IPS-18c (cell line): ENCODE results near the gene BAIAP2.
"Not testable (repeated sequence)": the region's sequence is repeated elsewhere in the genome, so short reads cannot be mapped to it uniquely, and the experiment has no call there.

Experiments
- H3K4me3 ChIP-seq: 2 replicates; pipeline ENCODE4 v1.7.0; 2013; ENCODE audit warnings: low read depth, mild to moderate bottlenecking, low read length, moderate library complexity; ENCODE audit not compliant: insufficient read depth
- H3K9me3 ChIP-seq: one replicate; pipeline ENCODE4 v1.6.1; 2013; ENCODE audit warnings: mild to moderate bottlenecking, low read length, moderate library complexity; ENCODE audit not compliant: control insufficient read depth, insufficient read depth

Gene BAIAP2

DNA sequence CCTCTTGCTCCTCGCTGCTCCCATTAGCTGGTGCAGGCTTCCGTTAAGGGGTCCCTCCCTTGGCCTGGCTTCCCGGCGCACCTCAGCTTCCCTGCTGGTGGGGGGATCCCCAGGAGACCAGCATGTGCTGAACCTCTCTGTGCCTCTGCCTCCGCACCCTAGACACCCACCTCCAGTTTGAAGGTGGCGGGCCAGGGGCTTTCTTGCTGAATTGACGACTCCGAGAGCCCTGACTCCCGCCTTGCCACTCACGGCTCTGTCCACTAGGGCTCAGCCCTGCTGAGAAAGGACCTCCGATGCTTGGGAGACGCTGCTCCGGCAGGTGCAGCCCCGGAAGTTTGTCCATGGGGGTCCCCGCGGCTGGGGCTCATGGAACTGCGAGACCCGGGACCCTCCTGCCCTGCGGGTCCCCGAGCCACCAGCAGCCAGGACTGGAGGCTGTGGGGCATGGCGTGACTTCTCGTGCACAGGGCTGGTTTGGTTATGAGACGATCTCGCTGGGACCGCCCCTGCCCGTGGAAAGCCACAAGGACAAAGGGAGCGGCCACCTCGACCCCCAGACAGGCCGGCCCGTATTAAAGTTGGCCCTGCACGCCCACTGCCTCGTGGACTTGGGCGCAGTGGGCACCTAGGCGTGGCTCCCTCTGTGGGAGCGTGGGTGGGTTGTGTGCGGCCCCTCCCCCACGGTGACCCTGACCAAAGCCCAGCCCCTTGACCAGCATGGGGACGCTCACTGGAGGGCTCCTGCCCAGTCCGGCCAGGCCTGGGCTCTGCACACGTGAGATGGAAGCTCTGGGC is 35.2 kb upstream of the BAIAP2 start:
- no peaks in the 10 kb centered on the region for H3K9me3 ChIP-seq
- no peak overlapping the region for H3K4me3 ChIP-seq

DNA sequence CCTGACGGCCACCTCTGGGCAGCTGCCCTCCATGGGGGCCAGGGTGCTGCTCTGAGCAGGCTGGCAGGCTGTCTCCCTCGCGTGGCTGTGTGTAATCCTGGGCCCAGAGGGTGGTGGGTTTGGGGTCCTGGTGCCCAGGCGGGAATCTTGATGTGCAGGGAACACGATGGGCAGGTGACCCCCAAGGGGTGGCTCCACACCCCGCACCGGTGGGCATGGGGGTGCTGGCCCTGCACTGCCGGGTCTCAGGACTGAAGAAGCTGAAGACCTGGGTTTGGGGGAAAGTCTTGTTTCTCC is 34.7 kb upstream of the BAIAP2 start:
- Histone ChIP-seq H3K4me3 (no peak overlapping the region), H3K9me3 (peaks cover under 1% of the 10 kb centered on the region)

DNA sequence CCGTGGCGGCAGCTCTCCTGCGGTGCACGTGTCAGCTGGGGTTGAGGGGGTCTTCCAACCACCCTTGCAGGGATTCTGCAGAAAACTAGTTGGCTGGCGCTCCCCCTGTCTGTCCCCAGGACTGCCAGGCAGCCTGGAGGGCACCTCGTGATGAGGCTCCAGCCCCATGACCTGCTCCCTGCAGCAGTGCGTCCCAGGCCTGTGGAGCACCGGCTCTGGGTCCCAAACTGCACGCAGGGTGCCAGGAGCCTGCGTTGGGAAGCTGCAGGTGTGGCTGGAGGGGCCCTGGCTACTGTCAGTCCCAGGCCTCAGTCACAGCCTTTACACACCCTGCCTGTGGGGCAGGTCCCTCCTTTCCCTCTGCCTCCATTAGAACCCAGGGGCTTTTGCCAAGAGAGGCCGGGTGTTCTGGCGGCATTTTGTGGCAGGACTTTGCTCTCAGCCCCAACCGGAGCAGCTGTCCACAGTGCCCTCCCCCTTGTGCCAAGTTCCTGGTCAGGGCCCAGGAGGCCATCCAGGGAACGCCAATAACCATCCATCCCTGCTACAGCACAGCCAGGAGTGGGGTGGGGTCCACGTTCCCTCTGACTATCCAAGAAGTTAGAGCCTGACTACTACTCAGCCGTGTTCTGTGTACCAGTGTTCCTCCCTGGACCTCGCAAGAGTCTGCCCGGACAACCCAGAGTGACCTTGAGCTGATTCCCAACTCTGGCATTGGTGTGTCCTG is 34.2 kb upstream of the BAIAP2 start:
- Histone ChIP-seq H3K9me3 (peaks cover 2% of the 10 kb centered on the region), H3K4me3 (no peak overlapping the region)

DNA sequence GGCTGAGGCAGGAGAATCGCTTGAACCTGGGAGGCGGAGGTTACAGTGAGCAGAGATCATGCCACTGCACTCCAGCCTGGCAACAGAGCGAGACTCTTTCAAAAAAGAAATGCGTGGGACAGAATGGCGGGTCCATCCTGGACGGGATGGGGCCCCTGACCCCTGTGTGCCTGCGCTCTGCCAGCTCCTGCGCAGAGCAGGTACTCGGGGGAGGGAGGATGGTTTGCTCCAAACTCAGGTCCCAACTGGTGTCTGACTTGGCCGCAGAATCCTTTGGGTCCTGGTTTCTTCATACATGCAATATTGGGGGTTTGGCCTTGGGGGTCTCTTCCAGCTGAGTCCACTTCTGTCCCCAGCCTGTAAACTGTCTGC is 33.0 kb upstream of the BAIAP2 start:
- H3K9me3 ChIP-seq, result peaks cover 2% of the 10 kb centered on the region
- no peak overlapping the region for H3K4me3 ChIP-seq

DNA sequence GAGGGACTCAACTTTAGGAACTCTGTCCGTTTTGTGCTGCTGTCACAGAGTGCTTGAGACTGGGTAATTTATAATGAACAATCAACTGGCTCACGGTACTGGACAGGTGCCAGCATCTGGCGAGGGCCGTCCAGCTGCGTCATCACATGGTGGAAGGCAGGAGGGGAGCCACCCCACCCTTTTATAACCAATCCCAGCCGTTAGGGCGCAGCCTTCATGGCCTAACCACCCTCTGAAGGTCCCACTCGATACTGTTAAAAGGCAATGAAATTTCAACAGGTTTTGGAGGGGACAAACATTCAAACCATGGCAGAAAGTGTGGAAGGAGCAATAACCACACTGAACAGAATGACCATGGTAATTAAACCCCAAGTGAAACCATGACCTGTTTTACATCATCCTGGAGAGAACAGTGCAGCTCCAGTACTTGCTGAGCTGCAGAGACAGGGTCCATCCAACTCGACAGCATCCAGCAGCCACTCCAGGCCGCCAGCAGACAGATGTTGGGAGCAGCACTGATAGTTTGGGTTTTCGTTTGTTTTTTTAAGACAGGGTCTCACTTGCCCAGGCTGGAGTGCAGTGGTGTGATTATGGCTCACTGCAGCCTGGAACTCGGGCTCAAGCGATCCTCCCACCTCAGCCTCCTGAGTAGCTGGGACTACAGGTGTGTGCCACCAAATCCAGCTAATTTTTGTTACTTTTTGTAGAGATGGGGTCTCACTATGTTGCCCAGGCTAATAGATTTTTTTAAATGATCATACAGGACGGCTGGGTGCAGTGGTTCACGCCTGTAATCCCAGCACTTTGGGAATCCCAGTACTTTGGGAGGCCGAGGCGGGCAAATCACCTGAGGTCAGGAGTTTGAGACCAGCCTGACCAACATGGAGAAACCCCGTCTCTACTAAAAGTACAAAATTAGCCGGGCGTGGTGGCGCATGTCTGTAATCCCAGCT is 32.3 kb upstream of the BAIAP2 start:
- Histone ChIP-seq H3K9me3 (peaks cover 2% of the 10 kb centered on the region), H3K4me3 (no peak overlapping the region)

DNA sequence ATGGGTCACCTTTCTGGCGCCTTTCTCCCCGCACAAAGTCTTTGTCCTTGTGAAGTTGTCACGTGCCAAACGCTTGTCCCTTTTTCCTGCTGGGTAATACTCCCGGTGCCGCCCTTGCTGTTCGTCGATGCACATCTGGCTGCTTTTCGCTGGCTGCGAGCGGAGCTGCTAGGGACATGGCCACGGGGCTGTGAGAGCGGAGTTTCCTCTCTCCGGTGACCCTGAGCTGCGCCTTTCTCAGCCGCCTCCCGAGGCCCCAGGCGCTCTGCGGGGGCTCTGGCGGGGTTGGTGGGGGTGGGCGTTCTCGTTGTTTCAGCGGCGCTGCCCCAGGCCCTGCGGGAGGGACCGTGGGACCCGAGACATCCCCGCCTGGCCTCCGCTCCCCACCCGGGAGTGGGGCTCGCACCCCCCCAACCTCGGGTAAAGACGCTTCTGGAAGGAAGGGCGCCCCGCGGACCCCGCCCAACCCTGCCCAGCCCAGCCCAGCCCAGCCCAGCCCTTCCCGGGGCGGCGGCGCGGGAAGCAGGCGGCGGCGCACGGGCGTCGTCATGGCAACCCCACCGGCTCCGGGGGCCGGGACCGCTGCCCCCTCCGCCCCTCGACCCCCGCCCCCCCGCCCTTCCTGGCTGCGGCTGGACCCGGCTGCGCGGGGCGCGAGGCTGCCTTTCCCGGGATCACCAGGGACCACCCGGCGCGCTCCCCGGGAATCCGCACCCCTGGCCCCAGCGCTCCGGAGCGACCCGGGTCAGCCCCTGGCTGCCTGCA is 31.1 kb upstream of the BAIAP2 start:
- peak overlapping the region; percentile 40 for H3K4me3 ChIP-seq

DNA sequence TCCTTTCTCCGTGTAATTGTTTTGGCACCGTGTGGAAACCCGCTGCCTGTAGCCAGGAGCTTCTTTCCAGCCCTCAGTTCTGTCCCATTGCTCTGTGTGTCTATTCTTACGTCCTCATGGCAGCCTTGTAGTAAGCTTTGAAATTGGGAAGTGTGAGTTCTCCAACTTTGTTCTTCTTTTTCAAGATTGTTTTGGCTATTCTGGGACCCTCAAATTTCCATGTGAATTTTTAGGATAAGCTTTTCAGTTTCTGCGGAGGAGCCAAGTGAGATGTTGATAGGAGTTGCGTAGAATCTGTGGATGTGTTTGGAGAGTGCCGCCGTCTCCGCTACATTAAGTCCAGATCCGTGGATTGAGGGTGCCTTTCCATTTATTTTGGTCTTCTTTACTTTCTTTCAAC is 28.1 kb upstream of the BAIAP2 start:
- Histone ChIP-seq H3K9me3 (peaks cover 4% of the 10 kb centered on the region), H3K4me3 (no peak overlapping the region)

More for the DNA sequence above, 31.1 kb upstream of the BAIAP2 start:
- peaks cover 2% of the 10 kb centered on the region for H3K9me3 ChIP-seq

DNA sequence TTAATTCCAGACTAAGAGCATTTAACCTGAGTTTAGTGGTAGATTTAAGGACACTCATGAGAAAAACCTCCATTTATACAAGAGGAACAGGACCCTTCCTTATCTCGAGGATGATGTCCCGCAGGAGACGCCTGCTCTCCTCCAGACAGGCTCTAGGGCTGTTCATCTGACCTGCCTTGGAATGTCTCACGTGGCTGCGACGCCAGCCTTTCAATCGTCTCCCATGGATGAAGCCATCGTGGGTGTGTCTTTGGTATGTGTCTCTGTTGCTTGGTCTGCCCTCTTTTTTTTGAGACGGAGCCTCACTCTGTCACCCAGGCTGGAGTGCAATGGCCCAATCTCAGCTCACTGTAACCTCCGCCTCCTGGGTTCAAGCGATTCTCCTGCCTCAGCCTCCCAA is 26.8 kb upstream of the BAIAP2 start:
- Histone ChIP-seq H3K9me3 (peaks cover 4% of the 10 kb centered on the region), H3K4me3 (no peak overlapping the region)

DNA sequence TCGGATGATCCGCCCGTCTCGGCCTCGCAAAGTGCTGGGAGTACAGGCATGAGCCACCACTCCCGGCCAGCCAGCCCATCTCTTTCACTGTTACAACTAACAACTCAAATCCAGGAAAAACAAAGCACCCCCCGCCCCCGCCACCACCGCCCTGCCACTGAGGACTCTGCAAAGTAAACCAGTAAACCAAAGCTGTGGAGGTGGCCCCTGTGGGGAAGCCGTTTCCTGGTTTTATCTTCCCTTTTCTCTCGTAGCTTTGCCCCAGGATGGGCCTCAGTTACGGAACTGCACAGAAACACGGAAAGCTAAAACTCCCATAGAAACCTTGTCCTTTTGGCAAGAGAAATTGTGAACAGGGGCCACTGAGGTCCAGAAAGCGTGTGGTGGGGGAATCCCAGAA is 25.8 kb upstream of the BAIAP2 start:
- H3K9me3 ChIP-seq, result peaks cover 4% of the 10 kb centered on the region

DNA sequence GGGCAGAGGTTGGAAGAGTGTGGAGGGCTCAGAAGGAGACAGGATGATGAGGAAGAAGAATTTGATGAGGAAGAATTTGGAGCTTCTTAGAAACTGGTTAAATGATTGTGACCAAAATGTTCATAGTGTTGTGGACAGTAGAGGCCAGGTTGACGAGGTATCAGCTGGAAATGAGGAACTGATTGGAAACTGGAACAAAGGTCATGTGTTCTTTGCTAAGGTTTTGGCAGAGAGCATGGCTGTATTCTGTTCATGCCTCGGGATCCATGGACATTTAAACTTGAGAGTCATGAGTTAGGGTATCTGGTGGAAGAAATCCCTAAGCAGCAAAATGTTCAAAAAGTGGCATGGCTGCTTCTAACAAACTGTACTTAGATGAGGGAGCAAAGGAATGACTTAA is 24.0 kb upstream of the BAIAP2 start:
- Histone ChIP-seq H3K9me3 (peaks cover 2% of the 10 kb centered on the region), H3K4me3 (no peak overlapping the region; the same call in 1 of the 2 replicates)

More for the DNA sequence above, 25.8 kb upstream of the BAIAP2 start:
- H3K4me3 ChIP-seq, result no peak overlapping the region

DNA sequence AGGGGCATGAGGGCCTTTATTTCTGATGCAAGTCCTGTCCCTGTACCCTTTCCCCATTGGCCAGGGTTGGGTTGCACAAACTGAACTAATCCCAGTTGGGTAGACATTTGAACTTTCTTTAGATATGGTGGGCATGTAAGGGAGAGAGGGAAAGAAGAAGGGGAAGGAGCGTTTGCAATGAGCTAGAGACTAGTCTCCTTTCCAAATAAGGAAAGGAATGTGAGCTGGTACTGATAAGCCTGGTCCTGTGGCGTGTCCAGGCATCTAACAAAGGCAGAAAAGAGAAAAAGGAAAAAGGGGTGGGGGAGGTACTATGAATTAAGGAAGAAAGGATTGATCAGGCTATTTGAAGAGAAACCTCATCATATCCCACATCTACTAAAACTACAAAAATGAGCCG is 23.0 kb upstream of the BAIAP2 start:
- Histone ChIP-seq H3K9me3 (peaks cover 2% of the 10 kb centered on the region), H3K4me3 (no peak overlapping the region; the same call in 1 of the 2 replicates)

DNA sequence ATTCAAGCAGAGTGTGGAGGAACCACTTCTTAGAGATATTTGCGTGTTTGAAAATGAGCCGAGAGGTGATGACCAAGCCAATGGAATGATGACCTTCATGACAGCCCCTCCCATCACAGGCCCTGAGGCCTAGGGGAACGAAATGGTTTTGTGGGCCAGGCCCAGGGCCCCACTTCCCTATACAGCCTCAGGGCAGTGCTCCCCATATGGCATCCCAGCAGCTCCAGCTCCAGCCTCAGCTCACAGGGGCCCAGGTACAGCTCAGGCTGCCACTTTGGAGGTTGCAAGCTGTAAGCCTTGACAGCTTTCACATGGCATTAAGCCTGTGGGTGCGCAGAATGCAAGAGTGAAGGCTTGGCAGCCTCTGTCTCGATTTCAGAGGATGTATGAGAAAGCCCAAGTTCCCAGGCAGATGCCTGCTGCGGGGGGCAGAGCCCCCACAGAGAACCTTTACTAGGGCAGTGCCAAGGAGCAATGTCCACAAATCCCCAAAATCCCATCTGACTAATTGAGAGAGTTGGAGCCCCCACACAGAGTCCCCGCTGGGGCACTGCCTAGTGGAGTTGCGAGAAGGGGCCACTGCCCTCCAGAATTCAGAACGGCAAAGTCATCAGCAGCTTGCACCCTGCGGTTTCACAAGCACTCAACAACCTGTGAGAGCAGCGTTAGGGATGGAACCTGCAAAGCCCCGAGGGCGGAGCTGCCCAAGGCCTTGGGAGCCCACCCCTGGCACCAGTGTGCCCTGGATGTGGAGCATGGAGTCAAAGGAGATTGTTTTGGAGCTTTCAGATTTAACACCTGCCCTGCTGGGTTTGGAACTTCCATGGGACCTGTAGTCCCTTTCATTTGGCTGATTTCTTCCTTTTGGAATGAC is 22.1 kb upstream of the BAIAP2 start:
- Histone ChIP-seq H3K9me3 (peaks cover 2% of the 10 kb centered on the region), H3K4me3 (no peak overlapping the region)

DNA sequence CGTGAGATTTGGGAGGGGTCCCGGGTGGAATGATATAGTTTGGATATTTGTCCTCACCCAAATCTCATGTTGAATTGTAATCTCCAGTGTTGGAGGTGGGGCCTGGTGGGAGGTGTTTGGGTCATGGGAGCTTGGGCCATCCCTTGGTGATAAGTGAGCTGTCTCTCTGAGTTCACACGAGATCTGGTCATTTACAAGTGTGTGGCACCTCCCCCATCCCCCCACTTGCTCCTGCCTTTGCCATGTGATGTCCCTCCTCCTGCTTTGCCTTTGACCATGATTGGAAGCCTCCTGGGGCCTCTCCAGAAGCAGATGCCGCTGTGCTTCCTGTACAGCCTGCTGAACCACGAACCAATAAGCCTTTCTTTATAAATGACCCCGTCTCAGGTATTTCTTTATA is 21.3 kb upstream of the BAIAP2 start:
- Histone ChIP-seq H3K4me3 (no peak overlapping the region), H3K9me3 (peaks cover 2% of the 10 kb centered on the region)

DNA sequence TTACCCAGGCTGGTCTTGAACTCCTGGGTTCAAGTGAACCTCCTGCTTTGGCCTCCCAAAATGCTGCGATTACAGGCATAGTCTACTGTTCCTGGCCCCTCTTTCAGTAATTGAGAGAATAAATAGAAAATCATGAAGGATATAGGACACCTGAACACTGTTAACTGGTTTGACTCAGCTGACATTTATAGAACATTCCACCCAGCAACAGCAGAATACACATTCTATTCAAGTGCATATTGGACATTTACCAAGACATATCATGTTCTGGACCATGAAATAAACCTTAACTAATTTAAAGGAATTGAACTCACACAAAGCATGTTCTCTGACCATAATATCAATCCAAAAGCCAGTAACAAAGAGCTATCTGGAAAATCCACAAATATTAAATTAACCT is 19.8 kb upstream of the BAIAP2 start:
- H3K4me3 ChIP-seq, result no peak overlapping the region
- H3K9me3 ChIP-seq, result peaks cover 2% of the 10 kb centered on the region

DNA sequence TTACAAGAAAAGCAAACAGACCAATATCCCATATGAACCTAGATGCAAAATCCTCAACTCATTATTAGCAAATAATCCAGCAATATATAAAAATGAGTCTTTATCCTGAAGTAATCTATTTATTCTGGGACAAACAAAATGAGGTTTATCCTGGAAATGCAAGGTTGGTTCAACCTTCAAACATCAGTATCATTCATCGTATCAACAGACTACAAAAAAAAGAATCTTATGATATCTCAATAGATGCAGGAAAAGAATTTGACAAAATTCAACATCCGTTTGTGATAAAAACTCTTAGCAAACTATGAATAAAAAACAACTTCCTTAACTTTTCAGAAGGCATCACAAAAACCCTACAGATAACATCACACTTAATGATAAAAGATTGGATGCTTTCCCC is 18.4 kb upstream of the BAIAP2 start:
- Histone ChIP-seq H3K9me3 (no peaks in the 10 kb centered on the region), H3K4me3 (no peak overlapping the region)

DNA sequence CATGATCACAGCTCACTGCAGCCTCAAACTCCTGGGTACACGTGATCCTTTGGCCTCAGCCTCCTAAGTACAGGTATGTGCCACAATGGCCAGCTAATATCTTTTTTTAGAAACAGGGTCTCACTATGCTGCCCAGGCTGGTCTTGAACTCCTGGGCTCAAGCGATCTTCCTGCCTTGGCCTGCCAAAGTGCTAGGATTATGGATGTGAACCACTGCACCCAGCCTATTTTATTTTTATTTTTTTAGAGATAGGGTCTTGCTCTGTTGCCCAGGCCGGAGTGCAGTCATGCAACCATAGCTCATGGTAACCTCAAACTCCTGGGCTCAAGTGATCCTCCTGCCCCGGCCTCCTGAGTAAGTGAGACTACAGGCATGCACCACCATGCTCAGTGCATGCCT is 17.6 kb upstream of the BAIAP2 start:
- not testable (repeated sequence) for H3K4me3 ChIP-seq

More for the DNA sequence above, 17.6 kb upstream of the BAIAP2 start:
- not testable (repeated sequence) for H3K9me3 ChIP-seq
